TTC549 (cell line): ENCODE measurements around the gene STMN3.

ENCODE experiments used
- FAIRE-seq: peaks from 2 replicates; lab custom pipeline; 2012; peaks lifted over from hg19 to GRCh38; lab: Jason Lieb, UNC

Gene STMN3

GRCh38 chr20:63692436-63693082 is 39.3 kb upstream of the STMN3 start:
- no peak for FAIRE-seq

GRCh38 chr20:63691711-63692435 is 38.6 kb upstream of the STMN3 start:
- FAIRE-seq = no peak

GRCh38 chr20:63690898-63691710 is 37.9 kb upstream of the STMN3 start:
- no peak for FAIRE-seq

GRCh38 chr20:63690003-63690897 is 37.0 kb upstream of the STMN3 start:
- FAIRE-seq = no peak

GRCh38 chr20:63689046-63690002 is 36.1 kb upstream of the STMN3 start:
- FAIRE-seq = no peak

GRCh38 chr20:63688228-63689045 is 35.2 kb upstream of the STMN3 start:
- FAIRE-seq = no peak

GRCh38 chr20:63687419-63688178 is 34.4 kb upstream of the STMN3 start:
- no peak for FAIRE-seq

- FAIRE-seq = no peak
Observed at GRCh38 chr20:63686492-63687321, 33.5 kb upstream of the STMN3 start.

GRCh38 chr20:63686094-63686491 is 32.9 kb upstream of the STMN3 start:
- no peak for FAIRE-seq

GRCh38 chr20:63685269-63686026 is 32.2 kb upstream of the STMN3 start:
- FAIRE-seq = no peak

GRCh38 chr20:63682384-63683139 is 29.3 kb upstream of the STMN3 start:
- FAIRE-seq = no peak

- no peak for FAIRE-seq
Observed at GRCh38 chr20:63681609-63682142, 28.5 kb upstream of the STMN3 start.

- no peak for FAIRE-seq
Observed at GRCh38 chr20:63680857-63681608, 27.8 kb upstream of the STMN3 start.

- no peak for FAIRE-seq
Observed at GRCh38 chr20:63680427-63680826, 27.2 kb upstream of the STMN3 start.

- FAIRE-seq = no peak
Observed at GRCh38 chr20:63679799-63680305, 26.6 kb upstream of the STMN3 start.
